ENCODE results near the gene ATXN1.

GRCh38 chr6:16683641-16684194, 77.5 kb downstream of the ATXN1 start:
- TF ChIP-seq POLR2A (IDR thresholded peaks at IDR 0.05; ENCODE audit: low read length) (no peak), GATA1 (IDR thresholded peaks at IDR 0.05; ENCODE audit: low read depth, low read length) (no peak)
